Upper lobe of left lung (tissue), 4 donors: ENCODE measurements around the gene TENM3.

ENCODE experiments used
- CTCF ChIP-seq, 6 experiments: fragments of 450-650 bp in 4 of 6; fragments of 200-600 bp in 2 of 6; sonication (generic) in 2 of 6; IDR thresholded peaks; one replicate each; pipeline ENCODE4 v1.5.1; 2016 to 2019; ENCODE audit warnings: antibody characterized with exemption in 6 of 6
- POLR2A ChIP-seq, 4 donors: fragments of 450-650 bp; IDR thresholded peaks; one replicate each; pipeline ENCODE4 v1.5.1; 2016 to 2017; ENCODE audit warnings: antibody characterized with exemption in 4 of 4, mild to moderate bottlenecking in 2 of 4

GRCh38 chr4:182768838-182769237, 525.6 kb downstream of the TENM3 start:
- TF ChIP-seq POLR2A (IDR thresholded peaks at IDR 0.05): no peak
- TF ChIP-seq CTCF (IDR thresholded peaks at IDR 0.05): no peak
